Ascending aorta (tissue), 2 donors: ENCODE data around the gene CCBE1. TPM values are rescaled to one million over a fixed set of nuclear protein-coding genes. Genes with fewer than 3 reads are reported as not detected.

ENCODE experiments used
- DNase-seq, 2 donors: peaks; one replicate each; pipeline ENCODE4 v3.0.0-alpha.2; 2019; ENCODE audit warnings: low spot score in 2 of 2
- H3K27ac ChIP-seq, 2 donors: fragments of 200-600 bp; sonication (generic); one replicate each; pipeline ENCODE4 v1.5.1; 2016 to 2017; ENCODE audit warnings: mild to moderate bottlenecking in 1 of 2
- H3K27me3 ChIP-seq: fragments of 200-600 bp; sonication (generic); one replicate; pipeline ENCODE4 v1.5.1; 2017
- H3K36me3 ChIP-seq, 2 donors: fragments of 200-600 bp; sonication (generic); one replicate each; pipeline ENCODE4 v1.5.1; 2016
- H3K4me1 ChIP-seq, 2 donors: fragments of 200-600 bp; sonication (generic); one replicate each; pipeline ENCODE4 v1.5.1; 2016 to 2017; ENCODE audit warnings: mild to moderate bottlenecking in 1 of 2
- H3K4me3 ChIP-seq, 2 donors: fragments of 200-600 bp; sonication (generic); one replicate each; pipeline ENCODE4 v1.5.1; 2016 to 2017; ENCODE audit warnings: mild to moderate bottlenecking in 1 of 2
- H3K9me3 ChIP-seq, 2 donors: fragments of 200-600 bp; sonication (generic); one replicate each; pipeline ENCODE4 v1.5.1; 2016
- CTCF ChIP-seq, 3 experiments: fragments of 200-600 bp in 2 of 3; fragments of 450-650 bp in 1 of 3; sonication (generic) in 2 of 3; IDR thresholded peaks; one replicate each; pipeline ENCODE4 v1.5.1; 2016 to 2019; ENCODE audit warnings: antibody characterized with exemption in 3 of 3, mild to moderate bottlenecking in 1 of 3, moderate library complexity in 1 of 3
- intact Hi-C: fragments of 100-400 bp; cut with DNase I; formaldehyde crosslinking; loops from one replicate; pipeline ENCODE4 v1.15.1; 2023
- total RNA-seq: library from RNA; depleted of rRNA; stranded (reverse); fragments of >200 nt; gene quantifications from one replicate; pipeline ENCODE4 v1.1.0, GENCODE V29; 2016

The CCBE1 gene
- total RNA-seq, 1 donor from 2014 or later = 0.32 TPM

- DNase-seq = no peak
- Histone ChIP-seq H3K36me3 (no peaks in the 10 kb centered on the region), H3K27me3 (no peaks in the 10 kb centered on the region), H3K9me3 (no peaks in the 10 kb centered on the region), H3K27ac (no peak overlapping the region), H3K4me1 (no peaks in the 10 kb centered on the region), H3K4me3 (no peak overlapping the region)
- intact Hi-C loops = no loop called here
- TF ChIP-seq CTCF (IDR thresholded peaks at IDR 0.05) = no peak
These were observed 87.6 kb downstream of the CCBE1 start for GRCh38 chr18:59609654-59610053.

- H3K27ac ChIP-seq = no peak overlapping the region
- no peaks in the 10 kb centered on the region for H3K36me3 ChIP-seq
- intact Hi-C loops = no loop called here
- no peak overlapping the region for H3K4me3 ChIP-seq
- H3K4me1 ChIP-seq = no peaks in the 10 kb centered on the region
- TF ChIP-seq CTCF (IDR thresholded peaks at IDR 0.05) = no peak
- H3K9me3 ChIP-seq = no peaks in the 10 kb centered on the region
- H3K27me3 ChIP-seq = no peaks in the 10 kb centered on the region
- DNase-seq = no peak
These were observed 89.8 kb downstream of the CCBE1 start for GRCh38 chr18:59607471-59607870.

- Histone ChIP-seq H3K27ac (no peak overlapping the region), H3K4me3 (no peak overlapping the region), H3K27me3 (no peaks in the 10 kb centered on the region), H3K36me3 (no peaks in the 10 kb centered on the region), H3K4me1 (no peaks in the 10 kb centered on the region), H3K9me3 (no peaks in the 10 kb centered on the region)
- intact Hi-C loops = no loop called here
- DNase-seq = no peak
- TF ChIP-seq CTCF (IDR thresholded peaks at IDR 0.05) = no peak
These were observed 90.2 kb downstream of the CCBE1 start for GRCh38 chr18:59607078-59607379.

GRCh38 chr18:59606193-59607077 lies 90.8 kb downstream of the CCBE1 start:
- H3K9me3 ChIP-seq = no peaks in the 10 kb centered on the region
- H3K27me3 ChIP-seq = no peaks in the 10 kb centered on the region
- intact Hi-C loops = no loop called here
- no peaks in the 10 kb centered on the region for H3K36me3 ChIP-seq
- TF ChIP-seq CTCF (IDR thresholded peaks at IDR 0.05) = no peak
- no peak overlapping the region for H3K27ac ChIP-seq
- DNase-seq = no peak
- H3K4me3 ChIP-seq = no peak overlapping the region
- no peaks in the 10 kb centered on the region for H3K4me1 ChIP-seq

- Histone ChIP-seq H3K27ac (no peak overlapping the region), H3K4me1 (no peaks in the 10 kb centered on the region), H3K27me3 (no peaks in the 10 kb centered on the region), H3K36me3 (no peaks in the 10 kb centered on the region), H3K4me3 (no peak overlapping the region), H3K9me3 (no peaks in the 10 kb centered on the region)
- TF ChIP-seq CTCF (IDR thresholded peaks at IDR 0.05) = no peak
- intact Hi-C loops = no loop called here
- no peak for DNase-seq
These were observed 91.5 kb downstream of the CCBE1 start for GRCh38 chr18:59605633-59606192.
